Effector CD4-positive, alpha-beta T cell (primary cell): ENCODE data around the gene SETD1B.
"Not testable (repeated sequence)": the region's sequence is repeated elsewhere in the genome, so short reads cannot be mapped to it uniquely, and the experiment has no call there.

Experiments used
- DNase-seq: peaks from one replicate; pipeline ENCODE4 v3.0.0-alpha.2; 2020

Gene SETD1B

DNA sequence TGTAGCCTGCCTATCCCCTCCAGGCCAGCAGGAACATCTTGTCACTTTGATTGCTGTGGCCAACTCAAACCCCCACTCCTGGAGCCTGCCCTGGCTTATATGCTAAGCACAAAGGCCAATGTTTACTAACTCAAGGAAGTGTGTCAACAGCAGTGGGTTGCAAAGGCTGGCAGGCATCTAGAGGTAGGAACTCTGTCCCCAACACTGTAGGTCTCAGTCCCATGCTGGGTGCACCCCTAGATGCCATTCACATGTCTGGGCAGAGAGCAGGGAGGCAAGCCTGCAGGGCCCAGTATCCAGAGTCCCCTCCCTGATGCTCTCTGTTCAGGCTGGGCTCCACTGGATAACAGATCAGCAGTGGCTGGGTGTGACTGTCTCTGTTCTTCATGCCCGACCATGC is 56.4 kb downstream of the SETD1B start:
- no peak for DNase-seq

- not testable (repeated sequence) for DNase-seq
These were observed 56.9 kb downstream of the SETD1B start for GRCh38 chr12:121860699-121861098.

DNA sequence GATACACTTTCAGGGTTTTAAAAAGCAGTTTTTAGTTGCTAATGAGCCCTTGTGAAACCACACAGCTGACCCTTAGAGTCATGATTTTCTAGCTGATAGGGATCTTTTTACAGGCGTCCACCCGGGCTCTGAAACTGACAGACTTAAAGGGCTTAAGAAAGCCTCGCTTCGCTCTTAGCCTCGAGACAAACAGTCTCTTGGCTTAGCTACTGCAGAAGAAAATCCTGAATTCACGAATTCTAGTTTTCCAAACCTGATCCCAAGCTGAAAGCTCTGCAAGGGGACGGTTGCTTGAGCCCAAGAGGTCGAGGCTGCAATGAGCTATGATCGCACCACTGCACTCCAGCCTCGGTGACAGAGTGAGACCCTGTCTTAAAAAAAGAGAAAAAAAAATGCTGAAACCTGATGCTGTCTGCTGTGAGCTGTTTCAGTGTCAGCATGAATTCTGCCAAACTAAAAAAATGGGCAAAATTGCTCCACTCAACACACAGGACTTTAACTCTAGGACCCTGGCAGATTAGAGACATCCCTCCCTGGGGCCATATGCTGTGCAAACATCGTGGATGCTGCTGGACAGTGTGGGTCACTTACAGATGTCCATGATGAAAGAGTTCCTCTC is 57.9 kb downstream of the SETD1B start:
- DNase-seq, result no peak

DNA sequence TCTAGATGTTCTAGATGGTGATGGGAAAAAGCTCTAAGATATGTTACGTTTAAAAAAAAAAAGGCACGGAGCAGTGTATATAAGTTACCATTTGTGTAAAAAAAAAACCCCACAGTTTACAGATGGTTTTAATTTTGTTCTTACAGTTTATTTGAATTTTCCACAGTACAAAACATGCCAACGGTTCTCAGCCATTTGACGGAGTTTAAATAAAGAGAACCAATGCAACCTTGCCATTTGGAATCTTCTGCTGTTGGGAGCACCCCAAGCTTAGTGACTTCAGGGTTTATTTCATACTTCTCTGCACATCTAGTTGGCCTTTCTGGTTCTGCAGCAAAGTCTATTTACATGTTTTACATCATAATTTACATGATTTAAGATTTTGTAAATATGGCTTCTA is 62.5 kb downstream of the SETD1B start:
- DNase-seq, result no peak

DNA sequence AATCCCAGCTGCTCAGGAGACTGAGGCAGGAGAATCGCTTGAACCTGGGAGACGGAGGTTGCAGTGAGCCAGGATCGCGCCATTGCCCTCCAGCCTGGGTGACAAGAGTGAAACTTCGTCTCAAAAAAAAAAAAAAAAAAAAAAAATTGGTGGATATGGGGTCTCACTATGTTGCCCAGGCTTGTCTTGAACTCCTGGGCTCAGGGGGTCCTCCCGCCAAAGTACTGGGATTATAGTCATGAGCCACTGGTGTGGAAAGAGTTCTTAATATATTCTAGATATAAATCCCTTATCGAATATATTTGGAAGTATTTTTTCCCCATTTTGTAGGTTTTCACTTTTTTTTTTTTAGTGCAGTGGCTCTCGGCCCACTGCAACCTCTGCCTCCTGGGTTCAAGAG is 65.4 kb downstream of the SETD1B start:
- DNase-seq, result not testable (repeated sequence)

DNA sequence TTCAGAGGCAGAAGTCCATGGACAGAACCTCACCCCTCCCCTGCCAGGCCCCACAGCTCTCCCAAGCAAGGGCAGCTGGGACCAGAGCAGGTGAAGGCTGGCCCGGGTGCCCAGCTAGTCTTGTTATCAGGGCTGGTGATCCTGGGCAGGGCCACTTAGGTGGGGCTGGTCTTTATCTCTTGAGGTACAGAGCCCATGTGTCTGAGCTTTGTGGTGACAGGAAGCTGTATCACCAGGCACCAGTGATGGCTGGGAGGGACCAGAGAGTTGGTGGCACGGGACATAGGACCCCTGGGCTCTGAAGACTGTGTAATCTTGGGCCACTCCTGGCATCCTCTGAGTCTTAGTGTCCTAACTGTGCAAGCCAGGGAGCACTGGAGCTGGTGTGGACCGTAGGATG is 67.7 kb downstream of the SETD1B start:
- DNase-seq, result no peak

DNA sequence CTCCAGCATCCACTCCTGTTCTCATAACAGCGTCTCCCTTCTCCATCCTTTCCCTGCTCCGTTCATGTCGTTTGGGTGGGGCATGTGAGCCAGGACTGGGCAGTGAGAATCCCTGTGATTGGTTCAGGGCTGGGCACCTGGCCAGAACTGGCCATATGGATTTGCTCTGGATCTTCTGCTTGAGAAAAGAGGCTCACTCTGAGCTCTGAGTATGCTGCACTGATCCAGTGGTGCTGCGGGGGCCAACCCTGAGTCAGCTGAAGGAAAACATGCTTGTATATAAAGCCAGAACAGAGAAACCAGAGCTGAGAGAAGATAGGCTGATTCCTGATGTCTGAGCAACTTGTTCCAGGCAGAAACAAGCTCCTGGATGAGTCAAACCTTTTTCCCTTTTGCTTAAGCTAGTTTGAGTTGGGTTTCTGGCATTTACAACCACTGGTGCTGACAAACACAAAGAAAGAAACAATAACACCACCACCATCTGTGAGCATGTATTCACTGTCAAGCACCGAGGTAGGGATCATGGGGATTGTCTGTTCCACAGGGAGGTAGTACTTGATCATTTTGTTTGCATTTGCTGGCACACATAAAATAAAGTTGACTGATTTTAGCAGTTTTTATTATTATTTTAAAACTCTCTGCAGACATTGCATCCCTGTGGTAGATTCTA is 68.9 kb downstream of the SETD1B start:
- DNase-seq, result no peak

GRCh38 chr12:121873216-121873569 is 69.4 kb downstream of the SETD1B start:
- no peak for DNase-seq

- DNase-seq, result no peak
These were observed 70.3 kb downstream of the SETD1B start for GRCh38 chr12:121874071-121874470.

DNA sequence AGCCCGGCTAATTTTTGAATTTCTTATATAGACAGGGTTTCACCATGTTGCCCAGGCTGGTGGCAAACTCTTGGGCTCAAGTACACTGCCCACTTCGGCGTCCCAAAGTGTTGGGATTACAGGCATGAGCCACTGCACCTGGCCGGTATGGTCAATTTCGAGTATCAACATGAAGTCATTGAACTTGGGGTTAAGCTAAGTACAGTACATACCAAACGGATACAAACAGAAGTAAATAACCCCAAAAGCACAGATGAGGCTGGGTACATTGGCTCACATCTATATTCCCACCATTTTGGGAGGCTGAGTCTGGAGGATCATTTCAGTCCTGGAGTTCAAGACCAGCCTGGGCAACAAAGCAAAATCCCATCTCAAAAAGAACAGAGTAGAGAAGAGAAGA is 71.8 kb downstream of the SETD1B start:
- DNase-seq, result no peak

- DNase-seq, result not testable (repeated sequence)
These were observed 72.3 kb downstream of the SETD1B start for GRCh38 chr12:121876080-121876447.
